MM.1S (cell line): ENCODE data around the gene GPR89A.

Experiments
- CTCF ChIP-seq: fragments of 300-600 bp; sonication (generic); IDR thresholded peaks from 2 replicates; pipeline ENCODE4 v1.5.1; 2016; ENCODE audit warnings: antibody characterized with exemption, low read length, mixed read lengths
- EZH2 ChIP-seq: fragments of 300-600 bp; sonication (generic); optimal IDR thresholded peaks from 2 replicates; pipeline ENCODE3; 2017; ENCODE audit warnings: low read depth, mild to moderate bottlenecking, antibody characterized with exemption, low read length, mixed read lengths
- EZH2phosphoT487 ChIP-seq: fragments of 300-600 bp; sonication (generic); IDR thresholded peaks from 2 replicates; pipeline ENCODE4 v1.6.1; 2018; ENCODE audit warnings: antibody characterized with exemption, low read length

- no peak for TF ChIP-seq EZH2phosphoT487
- no peak for TF ChIP-seq CTCF
- TF ChIP-seq EZH2: no peak
Measured at GRCh38 chr1:145601593-145601992, 6.2 kb upstream of the GPR89A start.
